Right atrium auricular region (tissue), 2 donors: ENCODE results near the gene MLANA. TPM values are rescaled to one million over a fixed set of nuclear protein-coding genes. Genes with fewer than 3 reads are reported as not detected.

Experiments
- DNase-seq: peaks from one replicate; pipeline ENCODE4 v3.0.0-alpha.2; 2019; ENCODE audit warnings: low spot score
- H3K27ac ChIP-seq, 2 donors: fragments of 200-600 bp; sonication (generic); 1 replicate in 1 of 2; 2 replicates in 1 of 2; pipeline ENCODE4 v1.5.1; 2016 to 2019
- H3K27me3 ChIP-seq, 2 donors: fragments of 200-600 bp; sonication (generic); one replicate each; pipeline versions ENCODE4 v1.5.1 to v1.6.0; 2017 to 2019
- H3K36me3 ChIP-seq: fragments of 200-600 bp; sonication (generic); one replicate; pipeline ENCODE4 v1.5.1; 2016
- H3K4me1 ChIP-seq, 2 donors: fragments of 200-600 bp; sonication (generic); one replicate each; pipeline versions ENCODE4 v1.5.1 to v1.6.0; 2017 to 2019
- H3K4me3 ChIP-seq, 2 donors: fragments of 200-600 bp; sonication (generic); 1 replicate in 1 of 2; 2 replicates in 1 of 2; pipeline ENCODE4 v1.5.1; 2017 to 2019; ENCODE audit warnings: mild to moderate bottlenecking in 1 of 2, moderate library complexity in 1 of 2
- H3K9me3 ChIP-seq, 2 donors: fragments of 200-600 bp; sonication (generic); one replicate each; pipeline ENCODE4 v1.5.1; 2019
- CTCF ChIP-seq, 2 donors: fragments of 200-600 bp; sonication (generic); IDR thresholded peaks; one replicate each; pipeline ENCODE4 v1.5.1; 2019; ENCODE audit warnings: antibody characterized with exemption in 2 of 2
- total RNA-seq, 2 donors: library from RNA; depleted of rRNA; stranded (reverse); fragments of >200 nt; gene quantifications; one replicate each; pipeline ENCODE4 v1.1.0, GENCODE V29; 2016

Gene MLANA
- total RNA-seq, 2 donors from 2014 or later, result not detected

DNA sequence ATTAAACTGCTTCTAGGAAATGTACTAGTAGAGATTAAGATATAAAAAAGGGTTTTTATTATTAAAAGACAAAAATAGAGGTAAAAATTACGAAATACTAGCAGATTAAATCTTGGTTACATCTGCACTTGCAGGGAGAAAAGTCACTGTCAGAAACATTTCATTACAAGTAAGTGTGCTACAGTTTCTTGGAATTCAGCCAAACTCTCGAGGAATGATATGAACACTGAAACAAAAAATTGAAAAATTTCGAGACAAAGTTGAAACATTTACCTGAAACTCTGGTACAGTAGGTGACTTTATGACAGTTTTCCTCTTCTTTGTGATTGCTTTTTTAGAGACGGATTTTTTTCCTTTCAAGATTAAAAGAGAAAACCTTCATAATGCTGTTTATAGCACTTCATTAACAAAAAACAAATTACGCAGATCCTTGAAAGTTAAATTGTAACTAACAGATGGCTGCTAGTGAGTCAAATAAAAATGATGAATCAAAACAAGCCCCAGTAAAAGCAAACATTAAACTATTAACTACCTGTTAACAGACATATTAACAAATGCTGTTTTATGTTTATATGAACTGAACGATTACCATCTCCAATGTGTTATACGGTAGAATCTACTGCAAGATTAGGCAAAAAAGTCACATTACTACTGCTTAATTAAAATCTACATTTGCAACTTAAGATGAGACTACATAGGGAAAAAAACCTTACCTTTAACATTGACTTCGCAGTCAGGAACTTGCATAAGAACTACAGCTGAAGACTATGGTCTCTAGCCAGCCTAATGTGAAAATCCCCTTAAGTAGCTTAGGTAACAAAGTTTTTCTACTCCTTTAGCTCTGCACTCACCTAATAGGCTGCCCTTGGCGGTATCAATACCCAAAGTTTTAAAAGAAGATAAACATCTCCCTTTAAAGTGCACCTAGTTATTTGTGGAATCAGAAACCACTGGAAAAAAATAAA, 63.3 kb downstream of the MLANA start:
- no peak overlapping the region for H3K27ac ChIP-seq
- H3K4me3 ChIP-seq, result no peak overlapping the region
- peaks cover 0 to 6% of the 10 kb centered on the region in 2 donors for H3K4me1 ChIP-seq
- DNase-seq, result no peak
- TF ChIP-seq CTCF (IDR thresholded peaks at IDR 0.05), result no peak
- H3K27me3 ChIP-seq, result no peaks in the 10 kb centered on the region
- H3K36me3 ChIP-seq, result no peaks in the 10 kb centered on the region
- H3K9me3 ChIP-seq, result no peaks in the 10 kb centered on the region

DNA sequence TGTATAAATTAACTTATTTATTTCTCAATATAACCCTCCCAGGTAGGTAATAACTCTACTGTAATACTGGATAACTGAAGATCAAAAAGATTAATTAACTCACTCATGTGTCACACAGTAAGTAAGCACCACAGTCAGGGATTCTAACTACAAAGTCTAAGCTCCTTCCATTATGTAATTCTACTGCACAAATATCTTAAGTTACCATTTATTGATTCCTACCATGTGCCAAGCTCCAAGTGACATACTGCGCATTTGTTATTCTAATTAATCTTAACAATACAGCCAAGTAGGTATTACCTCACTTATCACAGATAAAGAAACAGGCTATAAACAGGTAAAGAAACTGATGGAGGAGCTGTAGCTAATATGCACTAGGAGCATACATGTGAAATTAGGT, 66.5 kb downstream of the MLANA start:
- Histone ChIP-seq H3K4me1 (no peaks in the 10 kb centered on the region), H3K27ac (no peak overlapping the region), H3K27me3 (no peaks in the 10 kb centered on the region), H3K4me3 (no peak overlapping the region), H3K9me3 (no peaks in the 10 kb centered on the region), H3K36me3 (no peaks in the 10 kb centered on the region)
- no peak for TF ChIP-seq CTCF (IDR thresholded peaks at IDR 0.05)
- no peak for DNase-seq

DNA sequence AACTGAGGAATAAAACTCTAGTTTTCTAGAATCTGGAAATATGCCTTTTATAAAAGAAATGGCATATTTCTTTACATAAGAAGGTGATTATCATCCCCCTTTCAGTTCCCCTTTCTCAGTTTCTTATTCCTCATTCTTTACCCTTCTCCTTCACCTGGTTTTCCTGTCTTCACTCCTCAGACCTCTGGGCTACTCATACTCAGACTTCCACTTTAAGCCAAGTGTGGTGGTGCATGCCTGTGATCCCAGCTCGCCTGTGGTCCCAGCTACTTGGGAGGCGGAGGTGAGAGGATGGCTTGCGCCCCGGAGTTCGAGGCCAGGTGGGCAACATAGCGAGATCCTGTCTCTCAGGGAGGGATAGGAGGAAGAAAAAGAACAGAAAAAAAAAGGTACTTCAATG, 67.6 kb downstream of the MLANA start:
- Histone ChIP-seq H3K27ac (no peak overlapping the region), H3K4me1 (no peaks in the 10 kb centered on the region), H3K9me3 (no peaks in the 10 kb centered on the region), H3K27me3 (no peaks in the 10 kb centered on the region), H3K36me3 (no peaks in the 10 kb centered on the region), H3K4me3 (no peak overlapping the region)
- no peak for TF ChIP-seq CTCF (IDR thresholded peaks at IDR 0.05)
- DNase-seq, result no peak

Other genes with a start within 250 kb of the MLANA start
- gene ERMP1, start 57.8 kb upstream of the MLANA start, total RNA-seq, result 10 to 100 TPM; 10.8 to 27.8 TPM
- 10 to 100 TPM; 17.6 to 22.1 TPM for gene RANBP6, start 124.7 kb downstream of the MLANA start, total RNA-seq